Inflammatory macrophage treated with lipopolysaccharide for 4 hours (primary cell): Measurements from ENCODE around the gene ATXN7L1.
"Not testable (repeated sequence)": the region's sequence is repeated elsewhere in the genome, so short reads cannot be mapped to it uniquely, and the experiment has no call there.

Experiments
- DNase-seq: peaks from one replicate; pipeline ENCODE4 v3.0.0-alpha.2; 2020

Gene ATXN7L1

GRCh38 chr7:105800442-105800841 is 76.0 kb downstream of the ATXN7L1 start:
- DNase-seq: no peak

DNA sequence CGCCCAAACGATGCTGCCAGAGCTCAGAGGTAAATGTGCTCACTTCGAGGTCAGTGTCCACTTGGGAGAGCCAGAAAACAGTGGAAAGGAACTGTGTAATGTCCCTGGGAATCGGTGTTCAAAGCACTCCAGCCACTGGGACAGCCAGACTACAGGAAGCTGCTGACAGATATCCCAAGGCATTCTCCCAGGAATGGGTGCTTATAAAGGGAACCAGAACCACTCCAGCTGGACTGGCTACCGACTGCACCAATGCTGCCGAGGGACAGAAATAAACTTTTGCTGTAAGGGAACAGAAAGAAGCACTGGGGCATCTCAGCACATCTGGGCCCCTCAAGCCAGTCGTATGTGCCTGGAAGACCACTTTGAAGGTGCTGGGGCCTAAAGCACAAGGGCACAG is 76.7 kb downstream of the ATXN7L1 start:
- DNase-seq: no peak

- no peak for DNase-seq
Observed at GRCh38 chr7:105799006-105799405, 77.4 kb downstream of the ATXN7L1 start.

DNA sequence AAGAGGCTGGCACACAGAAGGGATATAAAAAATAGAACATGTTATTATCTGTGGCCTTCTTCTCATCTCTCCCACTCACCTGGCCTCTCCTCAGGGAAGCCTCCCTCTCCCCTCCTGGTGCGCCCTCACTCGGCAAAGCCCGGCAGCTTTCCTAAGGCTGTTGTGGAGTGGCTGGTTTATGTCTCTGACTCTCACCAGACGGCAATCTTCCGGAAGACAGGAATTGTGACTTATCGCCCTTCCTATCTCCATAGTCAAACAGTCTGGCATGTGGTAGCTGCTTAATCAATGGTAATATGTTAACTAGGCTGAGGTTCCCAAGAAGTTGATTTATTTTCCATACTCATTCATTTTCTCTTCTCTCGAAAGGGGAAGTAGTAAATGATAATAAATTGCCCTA is 78.7 kb downstream of the ATXN7L1 start:
- no peak for DNase-seq

- no peak for DNase-seq
Observed at GRCh38 chr7:105796365-105796764, 80.0 kb downstream of the ATXN7L1 start.

DNA sequence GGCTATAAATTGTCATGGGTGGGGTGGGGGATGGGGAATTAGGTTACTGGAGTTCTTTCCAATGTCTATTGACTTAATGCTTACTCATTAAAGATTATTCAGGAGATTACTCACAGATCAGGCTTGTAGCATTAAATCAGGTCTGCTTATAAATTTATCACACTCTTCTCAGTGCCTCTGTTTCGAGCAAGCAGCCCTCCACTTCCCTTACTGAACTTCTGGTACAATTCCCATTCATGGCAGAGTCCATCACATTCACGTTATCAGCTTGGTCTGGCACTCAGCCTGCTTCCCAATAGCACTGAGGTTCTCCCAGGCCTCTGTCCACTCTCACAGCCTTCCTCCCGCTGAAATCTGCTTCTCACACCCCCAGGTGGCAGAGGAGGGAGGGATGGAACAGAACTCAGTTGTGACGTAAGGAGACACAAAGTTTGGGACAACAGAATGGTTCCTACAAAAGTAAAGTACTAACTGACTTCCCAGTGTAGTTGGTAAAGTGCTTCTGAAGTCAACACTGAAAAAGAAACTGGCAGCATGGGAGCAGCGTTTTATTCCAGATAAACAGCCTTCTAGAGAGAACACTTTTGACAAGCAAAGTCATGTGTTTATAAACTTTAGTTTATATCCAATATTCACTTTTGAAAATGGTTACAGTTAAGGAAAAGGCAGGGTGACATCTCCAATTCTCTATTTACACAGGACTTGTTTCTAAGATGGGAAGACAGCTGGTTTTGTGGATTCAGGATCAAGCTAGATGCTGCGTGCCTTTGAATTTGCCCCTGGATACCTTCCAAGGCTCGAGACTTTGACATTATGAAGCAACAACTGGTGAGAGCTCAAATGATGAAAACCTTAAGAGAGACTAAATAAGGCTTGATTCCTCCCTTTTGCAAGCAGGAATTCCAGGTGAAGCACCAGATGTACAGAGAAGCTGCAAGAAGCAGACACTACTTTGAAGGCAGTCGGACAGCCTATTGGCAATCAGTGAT is 81.4 kb downstream of the ATXN7L1 start:
- DNase-seq: no peak

- no peak for DNase-seq
Observed at GRCh38 chr7:105792488-105793370, 83.7 kb downstream of the ATXN7L1 start.

- no peak for DNase-seq
Observed at GRCh38 chr7:105791926-105792325, 84.5 kb downstream of the ATXN7L1 start.

- no peak for DNase-seq
Observed at GRCh38 chr7:105790996-105791395, 85.4 kb downstream of the ATXN7L1 start.

DNA sequence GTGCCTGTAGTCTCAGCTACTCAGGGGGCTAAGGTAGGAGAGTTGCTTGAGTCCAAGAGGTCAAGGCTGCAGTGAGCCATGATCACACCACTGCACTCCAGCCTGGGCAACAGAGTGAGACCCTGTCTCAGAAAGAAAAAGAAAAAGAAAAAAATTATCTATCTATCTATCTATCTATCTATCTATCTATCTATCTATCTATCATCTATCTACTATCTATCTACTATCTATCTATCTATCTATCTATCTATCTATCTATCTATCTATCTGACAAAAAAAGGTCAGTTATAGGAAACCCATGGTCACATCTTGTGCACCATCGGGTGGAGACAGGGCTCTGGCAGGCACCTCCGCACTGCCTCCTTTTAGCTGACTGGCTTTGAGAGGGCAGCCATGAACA is 85.9 kb downstream of the ATXN7L1 start:
- not testable (repeated sequence) for DNase-seq

DNA sequence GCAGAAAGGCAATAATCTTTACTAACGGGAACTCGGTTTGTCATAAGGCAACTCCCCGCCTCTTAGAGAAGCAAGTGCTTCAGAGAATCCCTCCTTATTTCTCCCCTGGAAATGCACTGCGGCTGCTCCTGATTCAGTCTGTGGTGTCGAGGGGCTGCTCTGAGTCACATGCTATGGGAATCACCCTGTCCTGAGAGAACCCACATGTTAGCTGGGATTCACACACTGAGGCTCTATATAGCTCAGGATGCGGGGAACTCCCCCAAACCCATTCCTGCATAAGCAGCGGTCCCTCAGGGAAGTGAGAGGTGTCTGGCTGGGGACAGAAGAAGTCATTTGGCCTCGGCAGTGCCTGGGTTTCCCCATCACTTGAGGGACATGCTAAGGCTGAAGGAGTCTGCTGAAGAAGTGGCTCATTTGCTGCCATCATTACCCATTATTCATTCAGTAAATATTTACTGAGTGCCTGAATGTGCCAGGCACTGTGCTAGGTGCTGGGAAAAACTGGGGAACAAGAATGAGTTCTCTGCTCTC is 87.5 kb downstream of the ATXN7L1 start:
- no peak for DNase-seq

GRCh38 chr7:105788356-105788755 is 88.0 kb downstream of the ATXN7L1 start:
- no peak for DNase-seq

GRCh38 chr7:105787793-105788192 is 88.6 kb downstream of the ATXN7L1 start:
- no peak for DNase-seq

- DNase-seq: no peak
Observed at GRCh38 chr7:105786520-105787470, 89.6 kb downstream of the ATXN7L1 start.

DNA sequence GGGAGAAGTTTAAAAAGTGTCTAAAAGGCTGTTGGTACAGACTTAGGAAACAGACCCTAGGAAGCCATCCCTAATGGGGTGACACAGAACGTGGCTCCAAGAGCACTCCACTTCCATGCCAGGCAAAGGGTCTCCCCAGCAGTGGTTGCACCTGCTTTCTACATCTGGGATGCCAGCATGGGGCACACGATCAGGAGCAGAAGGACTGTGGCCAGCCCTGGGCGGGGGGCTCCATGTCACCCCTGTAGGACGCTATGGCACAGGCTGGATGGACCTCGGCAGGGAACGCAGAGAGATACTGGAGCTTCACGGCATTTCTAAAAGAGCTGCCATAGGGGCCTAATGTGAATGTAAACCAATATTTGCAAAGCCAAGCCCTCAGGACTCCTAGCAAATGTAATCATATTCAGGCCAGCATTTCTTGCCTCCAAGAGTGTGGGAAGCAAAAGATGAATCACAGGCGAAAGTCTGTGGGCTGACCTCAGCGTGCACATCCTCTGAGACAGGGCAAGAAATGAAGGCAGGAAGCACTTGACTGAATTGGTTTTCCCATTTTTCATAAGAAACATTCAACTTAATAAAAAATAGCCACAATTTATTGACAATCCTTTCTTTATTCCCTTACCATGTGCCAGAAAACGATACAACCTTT is 93.9 kb downstream of the ATXN7L1 start:
- peak; percentile 82 for DNase-seq

- no peak for DNase-seq
Observed at GRCh38 chr7:105779856-105780780, 96.3 kb downstream of the ATXN7L1 start.

DNA sequence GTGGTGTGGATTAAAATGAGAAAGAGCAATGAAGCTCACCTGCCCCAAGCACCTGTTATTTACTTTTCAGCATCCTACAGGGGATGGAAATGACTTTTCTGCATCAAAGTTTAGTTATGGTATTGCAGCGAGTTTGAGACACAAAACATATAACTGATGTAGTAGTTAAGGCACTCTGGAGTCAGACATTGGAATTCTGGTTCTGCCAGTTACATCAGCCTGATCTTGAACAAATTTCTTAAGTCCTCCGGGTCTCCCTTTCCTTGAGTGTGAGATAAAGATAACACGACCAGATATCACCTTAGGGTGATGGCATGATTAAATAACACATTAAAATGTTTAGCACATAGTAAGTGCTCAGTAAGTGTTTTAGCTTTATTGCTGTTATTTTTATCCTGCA is 97.4 kb downstream of the ATXN7L1 start:
- DNase-seq: no peak

GRCh38 chr7:105776986-105777910 is 99.2 kb downstream of the ATXN7L1 start:
- DNase-seq: no peak

DNA sequence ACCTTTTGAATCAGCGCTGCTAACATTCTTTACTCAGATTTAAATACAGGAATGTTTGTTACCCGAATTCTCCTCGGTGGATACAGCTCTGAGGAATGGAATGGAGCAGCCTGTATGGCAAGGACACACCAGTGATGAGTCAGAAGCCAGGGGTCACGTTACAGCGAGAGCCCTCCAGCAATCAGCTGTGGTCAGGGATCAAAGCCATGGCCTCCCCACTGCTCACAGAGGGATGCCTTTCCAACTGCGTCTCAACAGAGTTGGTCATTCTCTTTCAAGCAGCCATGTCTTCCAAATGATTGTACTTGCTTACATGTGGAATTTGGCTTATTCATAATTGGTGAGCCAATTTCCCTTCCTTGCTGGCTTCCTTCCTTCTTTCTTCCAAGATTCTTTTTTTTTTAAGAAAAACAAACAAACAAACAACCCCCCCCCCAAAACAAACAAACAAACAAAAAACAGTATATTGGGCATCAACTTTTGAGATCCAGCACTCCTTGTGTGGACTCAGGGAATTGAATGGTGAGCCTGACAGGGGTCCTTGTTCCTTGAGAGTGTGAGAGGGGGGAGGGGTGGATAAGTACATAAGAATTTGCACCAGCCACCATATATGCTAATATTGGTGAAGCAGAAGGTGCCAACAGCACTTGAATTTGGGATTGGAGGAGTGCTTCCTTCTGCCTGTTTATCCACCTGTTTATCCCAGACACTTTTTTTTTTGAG is 100.2 kb downstream of the ATXN7L1 start:
- DNase-seq: no peak
